ENCODE results near the gene REC8. TPM values are rescaled to one million over a fixed set of nuclear protein-coding genes. Genes with fewer than 3 reads are reported as not detected.
A peak's percentile ranks its signal among the peaks of the same experiment; 100 is the strongest.

Gene REC8, protein sequence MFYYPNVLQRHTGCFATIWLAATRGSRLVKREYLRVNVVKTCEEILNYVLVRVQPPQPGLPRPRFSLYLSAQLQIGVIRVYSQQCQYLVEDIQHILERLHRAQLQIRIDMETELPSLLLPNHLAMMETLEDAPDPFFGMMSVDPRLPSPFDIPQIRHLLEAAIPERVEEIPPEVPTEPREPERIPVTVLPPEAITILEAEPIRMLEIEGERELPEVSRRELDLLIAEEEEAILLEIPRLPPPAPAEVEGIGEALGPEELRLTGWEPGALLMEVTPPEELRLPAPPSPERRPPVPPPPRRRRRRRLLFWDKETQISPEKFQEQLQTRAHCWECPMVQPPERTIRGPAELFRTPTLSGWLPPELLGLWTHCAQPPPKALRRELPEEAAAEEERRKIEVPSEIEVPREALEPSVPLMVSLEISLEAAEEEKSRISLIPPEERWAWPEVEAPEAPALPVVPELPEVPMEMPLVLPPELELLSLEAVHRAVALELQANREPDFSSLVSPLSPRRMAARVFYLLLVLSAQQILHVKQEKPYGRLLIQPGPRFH
- polyA plus RNA-seq (2014; cell fraction: cytosol; rRNA removed): 87.6 and 104 TPM in 2 replicates
- 265 and 496 TPM in 2 replicates for polyA plus RNA-seq (2014; cell fraction: nucleus; rRNA removed)

DNA sequence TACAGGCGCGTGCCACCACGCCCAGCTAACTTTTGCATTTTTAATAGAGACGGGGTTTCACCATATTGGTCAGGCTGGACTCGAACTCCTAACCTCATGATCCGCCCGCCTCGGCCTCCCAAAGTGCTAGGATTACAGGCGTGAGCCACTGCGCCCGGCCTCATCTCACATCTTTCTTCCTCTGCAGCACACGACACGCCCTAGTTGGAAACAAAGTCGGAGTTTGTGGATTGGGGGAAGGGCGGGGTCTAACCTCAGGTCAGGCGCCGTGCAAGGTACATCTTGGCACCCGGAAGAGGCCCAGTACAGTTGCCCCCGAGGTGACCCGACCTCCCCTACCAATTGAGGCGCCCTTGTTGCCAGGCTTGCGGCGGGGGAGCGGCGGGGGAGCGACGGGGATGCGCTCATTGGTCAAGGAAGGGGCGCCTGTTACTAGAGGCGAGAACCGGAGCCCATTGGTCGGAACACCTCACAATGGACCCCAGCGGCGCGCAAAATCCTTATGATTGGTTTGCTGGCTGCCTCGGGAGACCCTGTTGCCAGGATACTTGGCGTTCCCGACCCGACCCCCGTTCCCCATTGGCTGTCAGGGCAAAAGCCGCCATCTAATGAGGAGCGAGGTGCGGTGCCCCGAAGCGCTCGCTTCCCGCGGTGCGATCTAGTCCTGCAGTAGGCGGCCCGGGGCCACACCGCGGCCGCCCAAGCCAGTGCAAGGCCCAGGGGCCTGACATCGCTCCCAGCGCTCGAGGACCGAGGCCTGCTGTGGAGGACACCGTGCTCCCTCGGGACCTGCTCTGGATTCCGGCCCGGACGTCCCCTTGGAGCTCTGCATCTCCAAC lies at the start of gene REC8:
TSS of gene REC8 (plus strand) at position 659 of the 839 bp plus-strand sequence. CDS start 473 bp downstream, outside the sequence.
- peak; percentile 99 for DNase-seq (ENCODE audit: low spot score)

- DNase-seq (ENCODE audit: low spot score): no peak
Observed at GRCh38 chr14:24122416-24122815, 49.5 kb upstream of the REC8 start.

GRCh38 chr14:24122898-24123297 lies 49.0 kb upstream of the REC8 start:
- DNase-seq (ENCODE audit: low spot score): no peak

DNA sequence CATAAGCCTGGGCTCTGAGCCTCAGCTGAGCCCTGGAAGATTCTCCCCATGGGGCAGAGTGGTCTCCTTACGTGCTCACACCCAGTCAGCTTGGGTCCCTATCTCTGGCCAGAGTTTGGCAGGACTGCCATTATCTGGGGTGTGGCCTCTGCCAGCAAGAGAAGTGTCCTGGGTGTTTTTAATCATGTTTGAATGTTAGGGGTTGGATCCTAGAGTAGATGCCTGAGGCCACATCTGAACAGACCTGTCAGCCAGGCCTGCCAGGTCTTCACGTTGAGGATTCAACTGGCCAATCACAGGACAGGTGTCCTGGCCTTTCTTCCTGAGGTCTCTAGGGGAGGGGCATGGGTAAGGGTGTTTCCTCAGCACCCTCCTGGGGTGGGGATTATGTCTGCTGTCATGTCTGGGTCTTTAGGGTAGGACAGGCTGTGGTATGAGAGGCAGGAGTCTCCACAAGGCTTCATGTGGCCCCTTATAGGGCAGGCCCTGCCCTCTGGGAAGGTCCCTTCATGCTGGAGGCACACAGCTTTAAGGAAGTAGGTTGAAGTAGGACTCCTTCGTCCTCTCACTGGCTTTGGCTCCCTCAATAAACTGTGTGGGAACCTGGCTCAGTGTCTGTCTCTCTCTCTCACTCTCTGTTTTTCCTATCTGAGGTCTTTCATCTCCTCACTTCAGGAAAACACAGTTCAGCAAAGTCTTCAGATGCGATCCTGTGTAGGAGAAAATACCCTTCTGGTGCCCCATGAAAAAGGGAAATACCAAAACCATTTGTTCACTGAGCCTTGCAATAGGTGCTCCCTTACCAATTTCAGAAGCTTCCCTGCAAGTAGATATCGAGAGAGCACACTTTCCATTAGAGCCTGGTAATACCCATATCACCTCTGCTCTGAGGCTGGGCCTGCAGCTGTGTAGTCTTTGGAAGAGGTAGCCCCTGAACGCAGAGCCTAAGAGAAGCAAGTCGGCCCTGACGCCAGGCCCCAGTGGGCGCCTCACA lies 48.2 kb upstream of the REC8 start:
- DNase-seq (ENCODE audit: low spot score): no peak

DNA sequence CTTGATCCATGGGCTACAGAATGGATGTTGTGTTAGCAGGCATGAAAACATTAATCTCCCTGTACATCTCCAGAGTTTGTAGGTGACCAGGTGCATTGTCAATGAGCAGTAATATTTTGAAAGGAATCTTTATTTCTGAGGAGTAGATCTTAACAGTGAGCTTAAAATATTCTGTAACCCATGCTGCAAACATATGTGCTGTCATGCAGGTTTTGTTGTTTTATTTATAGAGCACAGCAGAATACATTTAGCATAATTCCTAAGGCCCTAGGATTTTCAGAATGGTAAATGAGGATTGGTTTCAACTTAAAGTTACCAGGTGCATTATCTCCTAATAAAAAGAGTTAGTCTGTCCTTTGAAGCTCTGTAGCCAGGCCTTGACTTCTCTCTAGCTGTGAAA lies 44.9 kb upstream of the REC8 start:
- DNase-seq (ENCODE audit: low spot score): no peak

GRCh38 chr14:24127673-24128072 lies 44.2 kb upstream of the REC8 start:
- DNase-seq (ENCODE audit: low spot score): no peak

- DNase-seq (ENCODE audit: low spot score): no peak
Observed at GRCh38 chr14:24129410-24129998, 42.4 kb upstream of the REC8 start.

DNA sequence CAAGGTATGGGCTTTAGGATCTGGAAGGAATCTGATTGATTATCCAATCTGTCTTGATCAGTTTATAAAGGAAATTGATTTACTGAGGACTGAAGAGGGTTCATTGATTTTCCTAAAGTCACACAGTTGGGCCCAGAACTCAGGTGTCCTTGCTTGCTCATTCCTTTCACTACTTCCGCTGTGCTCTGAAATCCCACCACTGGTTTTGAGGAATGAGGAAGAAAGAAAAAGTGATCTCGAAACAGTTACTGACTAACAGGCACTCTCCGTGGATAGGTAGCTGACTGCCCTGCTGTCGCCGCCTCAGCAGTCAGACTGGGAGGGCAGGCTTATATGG lies 41.5 kb upstream of the REC8 start, which contains the start of gene FITM1:
TSS of gene FITM1 (plus strand) at position 280 of the 337 bp plus-strand sequence. CDS start 905 bp downstream, outside the sequence.
- no peak for DNase-seq (ENCODE audit: low spot score)

DNA sequence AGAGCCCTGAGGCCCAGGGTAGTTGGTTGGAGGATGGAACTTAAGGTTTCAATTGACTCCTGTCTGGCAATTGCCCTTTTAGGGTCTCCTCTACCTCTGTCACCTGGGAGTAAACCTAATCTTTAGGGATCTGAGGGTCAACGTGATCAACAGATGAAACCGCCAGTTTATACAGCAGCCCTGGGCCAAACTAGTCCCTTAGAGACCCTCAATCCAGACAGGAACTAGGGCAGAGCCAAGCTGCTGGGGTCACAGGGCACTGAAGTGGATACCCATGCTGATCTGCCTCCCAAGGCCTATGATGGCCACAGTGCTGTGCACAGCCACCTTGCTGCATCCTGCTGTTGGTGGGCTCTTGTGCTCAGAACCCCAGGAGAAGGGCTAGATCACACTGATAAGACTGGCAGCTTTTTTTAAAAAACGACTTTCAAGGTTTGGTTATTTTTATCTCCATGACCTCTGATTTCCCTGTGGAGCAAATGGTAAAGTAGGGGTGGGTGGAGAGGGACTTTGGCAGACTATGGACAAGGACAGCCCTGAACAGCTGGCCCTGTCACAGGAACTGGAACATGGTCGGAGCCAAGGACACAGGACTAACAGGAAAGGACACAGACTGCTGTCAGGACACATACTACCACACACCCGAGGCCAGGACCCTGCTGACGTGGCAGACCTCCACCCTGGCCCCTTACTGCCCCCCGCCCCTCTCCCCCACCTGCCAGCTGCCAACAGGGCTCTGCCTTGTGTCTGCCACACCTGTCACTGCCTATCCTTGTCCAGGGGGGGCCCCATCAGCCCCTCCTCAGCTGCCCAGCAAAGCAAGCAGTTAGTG lies 40.9 kb upstream of the REC8 start:
- peak; percentile 66 for DNase-seq (ENCODE audit: low spot score)

GRCh38 chr14:24131549-24131966 lies 40.3 kb upstream of the REC8 start:
- no peak for DNase-seq (ENCODE audit: low spot score)

DNA sequence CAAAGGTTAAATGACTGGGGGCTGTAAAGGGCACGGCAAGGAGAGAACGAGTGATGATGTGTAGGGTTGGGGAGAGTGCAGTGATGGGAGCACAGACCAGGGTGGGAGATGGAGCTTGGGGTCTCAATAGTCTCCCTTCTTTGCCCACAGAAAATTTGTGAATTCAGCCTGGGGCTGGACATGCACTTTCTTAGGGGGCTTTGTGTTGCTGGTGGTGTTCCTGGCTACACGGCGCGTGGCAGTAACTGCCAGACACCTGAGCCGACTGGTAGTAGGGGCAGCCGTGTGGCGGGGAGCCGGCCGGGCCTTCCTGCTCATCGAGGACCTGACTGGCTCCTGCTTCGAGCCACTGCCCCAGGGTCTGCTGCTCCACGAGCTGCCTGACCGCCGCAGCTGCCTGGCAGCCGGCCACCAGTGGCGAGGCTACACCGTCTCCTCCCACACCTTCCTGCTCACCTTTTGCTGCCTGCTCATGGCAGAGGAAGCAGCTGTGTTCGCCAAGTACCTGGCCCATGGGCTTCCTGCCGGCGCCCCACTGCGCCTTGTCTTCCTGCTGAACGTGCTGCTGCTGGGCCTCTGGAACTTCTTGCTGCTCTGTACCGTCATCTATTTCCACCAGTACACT lies 39.7 kb upstream of the REC8 start:
- no peak for DNase-seq (ENCODE audit: low spot score)

GRCh38 chr14:24132976-24133375 lies 38.9 kb upstream of the REC8 start:
- DNase-seq (ENCODE audit: low spot score): no peak

DNA sequence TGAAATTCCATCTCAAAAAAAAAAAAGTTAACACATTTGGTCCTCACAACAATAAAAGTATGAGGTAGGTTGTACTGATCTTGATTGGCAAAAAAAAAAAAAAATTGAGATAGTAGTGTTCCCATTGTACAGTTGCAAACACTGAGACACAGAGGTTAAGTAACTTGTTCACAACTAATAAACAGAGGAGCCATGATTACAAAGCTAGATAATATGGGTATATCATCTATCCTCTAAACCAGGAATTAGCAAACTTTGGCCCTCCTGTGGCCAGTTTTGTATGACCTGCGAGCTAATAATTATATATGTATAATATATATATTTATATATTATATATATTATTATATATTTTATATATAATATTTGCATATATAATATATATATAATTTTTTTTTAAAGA lies 38.1 kb upstream of the REC8 start:
- no peak for DNase-seq (ENCODE audit: low spot score)

GRCh38 chr14:24135584-24135833 lies 36.4 kb upstream of the REC8 start:
- no peak for DNase-seq (ENCODE audit: low spot score)

GRCh38 chr14:24135834-24136683 lies 35.8 kb upstream of the REC8 start, which contains the start of gene PSME1:
Gene PSME1 (plus strand): TSS chr14:24136194. CDS start chr14:24136263, 69 bp downstream.
- peak; percentile 89 for DNase-seq (ENCODE audit: low spot score)

DNA sequence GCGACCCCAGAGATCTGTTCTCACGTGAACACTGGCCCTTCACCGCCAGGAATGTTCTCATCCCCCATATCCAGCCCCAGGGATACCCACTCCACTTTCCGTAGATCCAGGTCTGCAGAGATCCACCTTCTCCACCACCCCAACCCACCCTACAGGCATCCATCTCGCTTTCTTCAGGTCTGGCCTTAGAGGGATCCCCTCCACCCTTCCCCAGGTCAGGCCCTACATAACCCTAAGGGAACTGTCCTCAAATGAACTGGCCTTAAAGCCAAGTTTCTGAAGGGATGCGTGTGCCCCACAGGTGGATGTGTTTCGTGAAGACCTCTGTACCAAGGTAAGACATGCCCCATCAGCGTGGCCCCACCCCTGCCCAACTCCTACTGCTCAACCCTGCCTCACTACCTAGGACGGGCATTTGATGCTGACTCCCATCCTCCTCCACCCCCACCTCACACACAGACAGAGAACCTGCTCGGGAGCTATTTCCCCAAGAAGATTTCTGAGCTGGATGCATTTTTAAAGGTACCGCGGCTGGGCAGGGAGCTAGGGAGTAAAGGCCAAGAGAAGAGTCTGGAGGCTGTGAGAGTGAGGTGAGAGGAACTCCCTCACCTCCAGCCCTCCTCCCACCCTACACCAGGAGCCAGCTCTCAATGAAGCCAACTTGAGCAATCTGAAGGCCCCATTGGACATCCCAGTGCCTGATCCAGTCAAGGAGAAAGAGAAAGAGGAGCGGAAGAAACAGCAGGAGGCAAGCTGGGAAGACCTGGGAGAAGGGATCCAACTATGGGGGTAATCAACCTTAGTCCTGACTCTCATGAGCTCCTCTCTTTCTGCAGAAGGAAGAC lies 35.0 kb upstream of the REC8 start:
- DNase-seq (ENCODE audit: low spot score): no peak

Data from SK-N-DZ (cell line).